Brain microvascular endothelial cell (primary cell): ENCODE data around the gene KANSL1.

Experiments
- DNase-seq: peaks from one replicate; pipeline ENCODE4 v3.0.0-alpha.2; 2020
- H3K27ac ChIP-seq: fragments of 250-450 bp; sonication (Bioruptor Pico); 2 replicates; pipeline ENCODE4 v1.5.1; 2020; ENCODE audit warnings: mild to moderate bottlenecking, moderate library complexity
- H3K27me3 ChIP-seq: fragments of 250-450 bp; sonication (Bioruptor Pico); replicated peaks from 2 replicates; pipeline ENCODE4 v1.5.1; 2020; ENCODE audit warnings: mild to moderate bottlenecking
- H3K36me3 ChIP-seq: fragments of 250-450 bp; sonication (Bioruptor Pico); replicated peaks from 2 replicates; pipeline ENCODE4 v1.5.1; 2020; ENCODE audit warnings: mild to moderate bottlenecking
- H3K4me3 ChIP-seq: 2 replicates; pipeline ENCODE4 v1.5.1; 2011; ENCODE audit warnings: low read depth, mild to moderate bottlenecking, control low read depth, low read length, moderate library complexity
- in situ Hi-C: cut with HindIII; loops from 2 replicates; pipeline ENCODE4 v1.10.0; 2017; ENCODE audit warnings: low sequenced_read_pairs, low pct_ligation_motif_present
- TF ChIP-seq, protein P1 (sequence below): IDR thresholded peaks from 2 replicates; pipeline ENCODE4 v1.5.1; 2011; ENCODE audit warnings: low read depth, mild to moderate bottlenecking, moderate library complexity, low read length, control low read depth, inconsistent platforms; ENCODE audit errors: missing control alignments

The KANSL1 gene

DNA sequence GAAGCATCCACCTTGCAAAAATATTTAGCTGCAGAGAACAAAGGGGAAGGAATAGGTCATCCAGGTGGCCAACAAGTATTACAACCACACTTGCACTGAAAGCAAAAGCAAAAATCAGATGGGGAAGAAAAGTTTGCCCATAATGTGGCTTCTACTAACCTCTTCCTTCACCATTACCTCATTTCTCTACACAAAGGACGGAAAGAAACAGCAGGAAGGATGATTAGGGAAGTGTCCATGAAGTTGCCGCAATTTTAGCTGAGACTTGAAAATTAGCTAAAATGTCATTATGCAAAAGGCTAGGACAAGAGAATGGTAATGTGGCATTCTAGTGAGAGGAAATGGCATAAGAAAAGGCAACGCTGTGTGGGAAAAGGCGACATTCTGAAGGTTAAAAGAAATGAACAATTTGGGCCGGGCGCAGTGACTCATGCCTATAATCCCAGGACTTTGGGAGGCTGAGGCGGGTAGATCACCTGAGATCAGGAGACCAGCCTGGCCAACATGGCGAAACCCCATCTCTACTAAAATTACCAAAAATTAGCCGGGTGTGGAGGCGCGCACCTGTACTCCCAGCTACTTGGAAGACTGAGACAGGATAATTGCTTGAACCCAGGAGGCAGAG lies 13.7 kb downstream of the KANSL1 start:
- Histone ChIP-seq H3K27ac (no peak overlapping the region), H3K4me3 (no peak overlapping the region), H3K27me3 (no peaks in the 10 kb centered on the region), H3K36me3 (no peaks in the 10 kb centered on the region)
- in situ Hi-C loops = no loop called here
- TF ChIP-seq, protein P1, sequence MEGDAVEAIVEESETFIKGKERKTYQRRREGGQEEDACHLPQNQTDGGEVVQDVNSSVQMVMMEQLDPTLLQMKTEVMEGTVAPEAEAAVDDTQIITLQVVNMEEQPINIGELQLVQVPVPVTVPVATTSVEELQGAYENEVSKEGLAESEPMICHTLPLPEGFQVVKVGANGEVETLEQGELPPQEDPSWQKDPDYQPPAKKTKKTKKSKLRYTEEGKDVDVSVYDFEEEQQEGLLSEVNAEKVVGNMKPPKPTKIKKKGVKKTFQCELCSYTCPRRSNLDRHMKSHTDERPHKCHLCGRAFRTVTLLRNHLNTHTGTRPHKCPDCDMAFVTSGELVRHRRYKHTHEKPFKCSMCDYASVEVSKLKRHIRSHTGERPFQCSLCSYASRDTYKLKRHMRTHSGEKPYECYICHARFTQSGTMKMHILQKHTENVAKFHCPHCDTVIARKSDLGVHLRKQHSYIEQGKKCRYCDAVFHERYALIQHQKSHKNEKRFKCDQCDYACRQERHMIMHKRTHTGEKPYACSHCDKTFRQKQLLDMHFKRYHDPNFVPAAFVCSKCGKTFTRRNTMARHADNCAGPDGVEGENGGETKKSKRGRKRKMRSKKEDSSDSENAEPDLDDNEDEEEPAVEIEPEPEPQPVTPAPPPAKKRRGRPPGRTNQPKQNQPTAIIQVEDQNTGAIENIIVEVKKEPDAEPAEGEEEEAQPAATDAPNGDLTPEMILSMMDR = no peak
- no peak for DNase-seq

DNA sequence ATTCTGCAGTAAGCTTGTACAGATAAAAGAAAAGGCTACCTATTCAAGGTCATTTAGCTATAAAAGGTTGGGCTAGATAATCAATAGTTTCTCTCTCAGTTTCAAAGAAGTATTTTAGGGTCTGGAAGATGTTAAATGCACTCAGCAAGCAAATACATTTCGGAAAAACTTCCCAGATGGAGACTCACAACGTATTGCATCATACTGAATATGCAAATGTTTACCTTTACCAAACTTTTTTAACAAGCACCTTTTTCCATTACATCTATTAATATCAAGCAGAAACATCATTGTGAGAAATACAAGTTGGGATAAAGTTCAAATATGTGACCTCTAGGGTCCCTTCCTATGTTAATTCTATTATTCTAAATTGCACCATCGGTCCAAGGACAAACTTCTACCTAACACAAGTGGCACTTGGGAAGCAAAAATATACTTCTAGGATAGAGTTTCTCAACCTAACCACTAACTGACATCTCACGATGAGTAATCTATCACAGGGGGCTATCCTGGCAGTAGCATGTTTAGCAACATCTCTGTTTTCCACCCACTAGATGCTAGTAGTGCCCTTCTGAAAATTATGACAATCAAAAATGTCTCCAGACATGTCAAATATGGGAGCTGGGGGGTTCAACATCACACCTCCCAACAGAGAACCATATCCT lies 14.5 kb downstream of the KANSL1 start:
- Histone ChIP-seq H3K36me3 (no peaks in the 10 kb centered on the region), H3K4me3 (no peak overlapping the region), H3K27me3 (no peaks in the 10 kb centered on the region), H3K27ac (no peak overlapping the region)
- DNase-seq = peak; percentile 30
- TF ChIP-seq, protein P1 = no peak
- in situ Hi-C loops = no loop called here

DNA sequence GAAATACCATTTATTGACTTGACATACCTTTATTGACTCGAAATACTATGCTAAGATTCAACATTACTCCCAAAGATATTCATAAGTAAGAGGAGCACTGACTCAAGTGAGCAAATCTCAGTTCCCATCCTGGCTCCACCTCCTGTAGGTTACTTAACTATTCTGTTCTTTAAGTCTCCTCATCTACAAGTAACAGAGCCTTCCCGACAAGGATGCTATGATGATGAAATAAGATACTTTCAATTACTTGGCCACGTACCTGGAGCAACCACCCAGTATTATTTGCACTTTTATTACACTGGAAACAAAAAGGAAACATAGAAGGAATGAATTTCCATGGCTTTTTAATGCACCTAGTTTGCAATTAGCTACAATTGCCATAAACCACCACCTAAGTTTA lies 16.3 kb downstream of the KANSL1 start:
- Histone ChIP-seq H3K4me3 (no peak overlapping the region), H3K36me3 (no peaks in the 10 kb centered on the region), H3K27ac (no peak overlapping the region), H3K27me3 (no peaks in the 10 kb centered on the region)
- in situ Hi-C loops = no loop called here
- DNase-seq = no peak
- TF ChIP-seq, protein P1 = no peak

DNA sequence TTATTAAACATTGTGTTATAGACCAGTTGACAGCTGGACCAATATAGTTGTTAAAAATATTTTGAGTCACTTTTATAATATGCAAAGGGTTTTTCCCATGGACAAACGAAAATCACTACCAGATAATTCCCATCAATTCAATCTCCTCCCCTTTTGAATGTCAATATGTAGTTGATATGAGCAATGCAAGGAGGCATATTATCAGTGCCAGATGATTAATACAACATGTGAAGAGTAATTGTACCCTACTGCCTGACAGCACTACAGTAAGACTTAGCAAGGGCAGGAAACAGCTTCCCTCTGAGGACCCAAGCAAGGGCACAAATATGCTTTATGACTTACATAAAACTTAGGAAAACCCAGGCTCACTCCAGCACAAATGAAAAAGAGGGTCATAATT lies 17.3 kb downstream of the KANSL1 start:
- in situ Hi-C loops = no loop called here
- DNase-seq = no peak
- TF ChIP-seq, protein P1 = no peak
- Histone ChIP-seq H3K27ac (no peak overlapping the region), H3K4me3 (no peak overlapping the region), H3K27me3 (no peaks in the 10 kb centered on the region), H3K36me3 (peaks cover 9% of the 10 kb centered on the region)

DNA sequence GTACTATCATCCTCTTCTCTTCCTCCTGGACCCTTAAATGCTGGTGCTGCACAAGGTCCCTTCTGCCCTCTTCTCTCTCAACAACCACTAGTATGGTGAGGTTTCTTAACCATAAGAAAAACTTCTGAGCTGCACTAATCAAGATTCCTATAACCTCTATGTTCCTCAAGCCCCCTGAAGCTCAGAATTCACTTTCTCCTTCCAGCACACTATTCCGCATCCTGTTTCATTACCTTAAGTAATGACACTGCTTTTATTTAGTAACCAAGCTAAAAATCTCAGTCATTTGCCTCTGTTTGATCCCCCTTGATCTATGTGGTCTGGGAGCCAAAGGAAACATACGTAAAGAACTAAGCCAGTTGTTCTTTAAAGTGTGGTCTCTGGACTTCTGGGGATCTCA lies 20.1 kb downstream of the KANSL1 start:
- H3K27ac ChIP-seq = no peak overlapping the region
- TF ChIP-seq, protein P1 = no peak
- no peak for DNase-seq

DNA sequence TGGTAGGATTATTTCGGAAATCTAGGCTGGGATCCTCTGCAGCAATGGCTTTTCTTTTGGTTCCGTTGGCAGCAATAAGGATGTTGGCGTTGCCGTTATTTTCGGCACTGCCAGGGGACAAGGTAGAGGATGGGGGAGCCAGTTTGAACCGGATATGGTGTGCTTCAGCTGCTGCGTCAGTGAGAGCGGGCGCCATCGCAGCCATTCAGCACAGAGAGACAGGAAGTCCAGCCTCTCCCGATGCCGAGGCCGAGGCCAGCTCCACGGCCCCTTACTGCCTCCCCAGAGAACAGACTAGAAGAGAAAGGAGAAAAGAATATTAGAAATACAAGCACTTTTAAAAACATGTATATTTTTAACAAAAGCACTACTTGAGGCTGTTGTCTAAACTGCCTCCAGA lies 21.3 kb downstream of the KANSL1 start:
- H3K4me3 ChIP-seq = no peak overlapping the region
- in situ Hi-C loops = no loop called here
- no peaks in the 10 kb centered on the region for H3K27me3 ChIP-seq
- TF ChIP-seq, protein P1 = no peak
- H3K36me3 ChIP-seq = peaks cover 20% of the 10 kb centered on the region
- H3K27ac ChIP-seq = no peak overlapping the region
- DNase-seq = no peak

More for the DNA sequence above, 20.1 kb downstream of the KANSL1 start:
- H3K36me3 ChIP-seq = peaks cover 20% of the 10 kb centered on the region
- H3K4me3 ChIP-seq = no peak overlapping the region
- in situ Hi-C loops = no loop called here
- no peaks in the 10 kb centered on the region for H3K27me3 ChIP-seq
